ENCODE measurements around the gene CTXN3.
"Not testable (repeated sequence)": the region's sequence is repeated elsewhere in the genome, so short reads cannot be mapped to it uniquely, and the experiment has no call there.

The CTXN3 gene

GRCh38 chr5:127650022-127650421, 1.1 kb downstream of the CTXN3 start:
- no peak for DNase-seq (ENCODE audit: low read depth in 2 of 3, low spot score in 2 of 3)

- no peak for DNase-seq (ENCODE audit: low read depth in 2 of 3, low spot score in 2 of 3)
Observed at GRCh38 chr5:127650649-127651048, 1.8 kb downstream of the CTXN3 start.

GRCh38 chr5:127652952-127653611, 4.2 kb downstream of the CTXN3 start:
- DNase-seq (ENCODE audit: low read depth in 2 of 3, low spot score in 2 of 3), result no peak

- DNase-seq (ENCODE audit: low read depth in 2 of 3, low spot score in 2 of 3), result no peak
Observed at GRCh38 chr5:127656825-127657224, 7.9 kb downstream of the CTXN3 start.

- no peak for DNase-seq (ENCODE audit: low read depth in 2 of 3, low spot score in 2 of 3)
Observed at GRCh38 chr5:127660047-127660733, 11.3 kb downstream of the CTXN3 start.

- no peak for DNase-seq (ENCODE audit: low read depth in 2 of 3, low spot score in 2 of 3)
Observed at GRCh38 chr5:127664093-127664492, 15.2 kb downstream of the CTXN3 start.

GRCh38 chr5:127665641-127666040, 16.8 kb downstream of the CTXN3 start:
- no peak for DNase-seq (ENCODE audit: low read depth in 2 of 3, low spot score in 2 of 3)

GRCh38 chr5:127666043-127666716, 17.3 kb downstream of the CTXN3 start:
- no peak for DNase-seq (ENCODE audit: low read depth in 2 of 3, low spot score in 2 of 3)

GRCh38 chr5:127667926-127668325, 19.0 kb downstream of the CTXN3 start:
- no peak for DNase-seq (ENCODE audit: low read depth in 2 of 3, low spot score in 2 of 3)

- DNase-seq (ENCODE audit: low read depth in 2 of 3, low spot score in 2 of 3), result no peak
Observed at GRCh38 chr5:127671218-127671617, 22.3 kb downstream of the CTXN3 start.

- DNase-seq (ENCODE audit: low read depth in 2 of 3, low spot score in 2 of 3), result no peak
Observed at GRCh38 chr5:127673117-127673800, 24.4 kb downstream of the CTXN3 start.

GRCh38 chr5:127676951-127677350, 28.1 kb downstream of the CTXN3 start:
- DNase-seq (ENCODE audit: low read depth in 2 of 3, low spot score in 2 of 3), result not testable (repeated sequence)

GRCh38 chr5:127679691-127680330, 30.9 kb downstream of the CTXN3 start:
- DNase-seq (ENCODE audit: low read depth in 2 of 3, low spot score in 2 of 3), result not testable (repeated sequence)

GRCh38 chr5:127680595-127680994, 31.7 kb downstream of the CTXN3 start:
- DNase-seq (ENCODE audit: low read depth in 2 of 3, low spot score in 2 of 3), result no peak

GRCh38 chr5:127683008-127683407, 34.1 kb downstream of the CTXN3 start:
- no peak for DNase-seq (ENCODE audit: low read depth in 2 of 3, low spot score in 2 of 3)

- DNase-seq (ENCODE audit: low read depth in 2 of 3, low spot score in 2 of 3), result no peak
Observed at GRCh38 chr5:127684726-127685467, 36.0 kb downstream of the CTXN3 start.

- no peak for DNase-seq (ENCODE audit: low read depth in 2 of 3, low spot score in 2 of 3)
Observed at GRCh38 chr5:127685662-127686061, 36.8 kb downstream of the CTXN3 start.

GRCh38 chr5:127686424-127686823, 37.5 kb downstream of the CTXN3 start:
- DNase-seq (ENCODE audit: low read depth in 2 of 3, low spot score in 2 of 3), result no peak

- no peak for DNase-seq (ENCODE audit: low read depth in 2 of 3, low spot score in 2 of 3)
Observed at GRCh38 chr5:127694518-127695171, 45.8 kb downstream of the CTXN3 start.

- DNase-seq (ENCODE audit: low read depth in 2 of 3, low spot score in 2 of 3), result no peak
Observed at GRCh38 chr5:127695346-127695745, 46.5 kb downstream of the CTXN3 start.
